ENCODE data around the gene FGF22.
"Not testable (repeated sequence)": the region's sequence is repeated elsewhere in the genome, so short reads cannot be mapped to it uniquely, and the experiment has no call there.

Gene FGF22

GRCh38 chr19:661427-662196 lies 21.9 kb downstream of the FGF22 start:
- DNase-seq: peak; percentile 67 to 71

- DNase-seq: peak; percentile 76
Observed at GRCh38 chr19:662207-662961, 22.7 kb downstream of the FGF22 start.

GRCh38 chr19:662962-663681 lies 23.4 kb downstream of the FGF22 start, which contains the start of gene RNF126:
TSS of gene RNF126 (minus strand) at chr19:663214. CDS start at chr19:663121, 93 bp downstream.
- DNase-seq: peak; percentile 93 to 94

- no peak for DNase-seq
Observed at GRCh38 chr19:663682-664117, 24.0 kb downstream of the FGF22 start.

GRCh38 chr19:664913-665443 lies 25.3 kb downstream of the FGF22 start:
- DNase-seq: peak; percentile 87 to 89

GRCh38 chr19:666985-667573 lies 27.4 kb downstream of the FGF22 start:
- not testable (repeated sequence) for DNase-seq

GRCh38 chr19:668675-669434 lies 29.2 kb downstream of the FGF22 start:
- DNase-seq: not testable (repeated sequence)

GRCh38 chr19:670609-671075 lies 31.0 kb downstream of the FGF22 start:
- no peak for DNase-seq

- DNase-seq: no peak
Observed at GRCh38 chr19:674282-675151, 34.8 kb downstream of the FGF22 start.

GRCh38 chr19:676007-676338 lies 36.3 kb downstream of the FGF22 start:
- no peak for DNase-seq

GRCh38 chr19:676339-677105 lies 36.8 kb downstream of the FGF22 start, which contains the start of gene FSTL3:
TSS of gene FSTL3 (plus strand) at chr19:676392. CDS start at chr19:676424, 32 bp downstream.
- DNase-seq: no peak

GRCh38 chr19:677201-677600 lies 37.5 kb downstream of the FGF22 start:
- DNase-seq: no peak

- DNase-seq: no peak
Observed at GRCh38 chr19:677601-678436, 38.1 kb downstream of the FGF22 start.

- DNase-seq: no peak
Observed at GRCh38 chr19:678791-679388, 39.2 kb downstream of the FGF22 start.

- peak; percentile 47 to 62 for DNase-seq
Observed at GRCh38 chr19:679418-680286, 40.0 kb downstream of the FGF22 start.

GRCh38 chr19:680287-681028 lies 40.8 kb downstream of the FGF22 start:
- peak; percentile 100 for DNase-seq

Data from stimulated activated CD4-positive, alpha-beta T cell treated with anti-CD3 and anti-CD28 coated beads, Interleukin-2, amount 100 ng/mL, for 24 hours (primary cell).